A549 (cell line): ENCODE measurements around the gene KICS2.

Source experiments
- BHLHE40 ChIP-seq: IDR thresholded peaks from 2 replicates; pipeline ENCODE4 v1.6.1; 2012; ENCODE audit warnings: low read depth, low read length, inconsistent platforms
- CHD4 ChIP-seq: fragments of 200-600 bp; sonication (generic); IDR thresholded peaks from 2 replicates; pipeline ENCODE4 v1.6.1; 2016; ENCODE audit warnings: antibody characterized with exemption, mild to moderate bottlenecking, borderline replicate concordance
- CTCF ChIP-seq: fragments of >200 bp; sonication (Bioruptor Twin); formaldehyde crosslinking; IDR thresholded peaks from 3 replicates; pipeline ENCODE4 v1.5.1; 2016
- EP300 ChIP-seq, 2 experiments: fragments of >200 bp; sonication (Bioruptor Twin); formaldehyde crosslinking; IDR thresholded peaks; 2 replicates in 1 of 2; 3 replicates in 1 of 2; pipeline ENCODE4 v1.6.1; 2016 to 2017
- HDAC2 ChIP-seq: fragments of 200-600 bp; sonication (generic); IDR thresholded peaks from 2 replicates; pipeline ENCODE4 v1.6.1; 2016
- JUN ChIP-seq, 2 experiments: fragments of >200 bp; sonication (Bioruptor Twin); formaldehyde crosslinking; IDR thresholded peaks; 2 replicates in 1 of 2; 3 replicates in 1 of 2; pipeline ENCODE4 v1.6.1; 2016 to 2017
- MAZ ChIP-seq: fragments of 150-350 bp; IDR thresholded peaks from 2 replicates; pipeline ENCODE4 v1.6.1; 2014; ENCODE audit warnings: antibody characterized with exemption, low read depth, low read length, borderline replicate concordance
- POLR2A ChIP-seq: IDR thresholded peaks from 2 replicates; pipeline ENCODE4 v1.6.1; 2012; ENCODE audit warnings: mild to moderate bottlenecking, low read length
- RAD21 ChIP-seq, 2 experiments: fragments of >200 bp in 1 of 2; sonication (Bioruptor Twin) in 1 of 2; formaldehyde crosslinking in 1 of 2; IDR thresholded peaks in 1 of 2; conservative IDR thresholded peaks in 1 of 2; 2 replicates in 1 of 2; 3 replicates in 1 of 2; pipeline ENCODE4 v1.6.1; 2012 to 2018; ENCODE audit warnings: inconsistent platforms in 1 of 2
- RNF2 ChIP-seq: fragments of 200-600 bp; sonication (generic); IDR thresholded peaks from 2 replicates; pipeline ENCODE4 v1.6.1; 2016; ENCODE audit warnings: low read depth, mild to moderate bottlenecking, antibody characterized with exemption, moderate library complexity, borderline replicate concordance
- ZSCAN20 ChIP-seq: fragments of 250-450 bp; sonication (Bioruptor Pico); IDR thresholded peaks from 2 replicates; pipeline ENCODE4 v1.8.0; 2022; ENCODE audit warnings: mild to moderate bottlenecking, moderate library complexity
- TF ChIP-seq, protein P1 (sequence below): fragments of 450-650 bp; IDR thresholded peaks from 2 replicates; pipeline ENCODE4 v1.6.1; 2014; ENCODE audit warnings: antibody characterized with exemption

- TF ChIP-seq CTCF (no peak), RAD21 (conservative IDR thresholded peaks at IDR 0.05 in 1 of 2, IDR thresholded peaks at IDR 0.05 in 1 of 2) (peak; percentile 49 to 62; a peak in 4 of 5 replicates), CHD4 (no peak), ZSCAN20 (CRISPR knock-in tag) (no peak), JUN (IDR thresholded peaks at IDR 0.05) (no peak), POLR2A (no peak), RNF2 (no peak), BHLHE40 (no peak), MAZ (no peak), EP300 (IDR thresholded peaks at IDR 0.05) (no peak), HDAC2 (no peak)
- TF ChIP-seq, protein P1, sequence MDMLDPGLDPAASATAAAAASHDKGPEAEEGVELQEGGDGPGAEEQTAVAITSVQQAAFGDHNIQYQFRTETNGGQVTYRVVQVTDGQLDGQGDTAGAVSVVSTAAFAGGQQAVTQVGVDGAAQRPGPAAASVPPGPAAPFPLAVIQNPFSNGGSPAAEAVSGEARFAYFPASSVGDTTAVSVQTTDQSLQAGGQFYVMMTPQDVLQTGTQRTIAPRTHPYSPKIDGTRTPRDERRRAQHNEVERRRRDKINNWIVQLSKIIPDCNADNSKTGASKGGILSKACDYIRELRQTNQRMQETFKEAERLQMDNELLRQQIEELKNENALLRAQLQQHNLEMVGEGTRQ = no peak
These were observed 14.5 kb upstream of the KICS2 start for GRCh38 chr12:64236549-64236948.
